K562 (cell line): ENCODE data around the gene CEACAM21. TPM values are rescaled to one million over a fixed set of nuclear protein-coding genes. Genes with fewer than 3 reads are reported as not detected.

Experiments
- ATAC-seq: fragments of 200-7000 bp; cut with Tn5 transposase; 3 replicates; pipeline ENCODE4 v1.9.1; 2020; ENCODE audit warnings: moderate library complexity
- BruUV-seq: library from RNA; stranded (reverse); fragments of 400-500 nt; replicated peaks from 2 replicates; lab custom pipeline; 2021; lab: Mats Ljungman, UMichigan
- CTCF ChIA-PET: fragments of 300-600 bp; formaldehyde crosslinking; extraction: SDS; loops from one replicate; lab custom pipeline; 2021; ENCODE audit warnings: low intra/inter-chr PET ratio; lab: Yijun Ruan, JAX
- POLR2A ChIA-PET: fragments of 300-600, 350-650 bp; sonication (Branson Sonifier 250); formaldehyde crosslinking; extraction: SDS; loops from one replicate; lab custom pipeline; 2021; ENCODE audit warnings: antibody characterized with exemption, inconsistent platforms; lab: Yijun Ruan, JAX
- DNase-seq, 4 experiments: peaks; one replicate each; pipeline versions ENCODE4 v3.0.0 to v3.0.0-alpha.2; 2011 to 2018; ENCODE audit warnings: low spot score in 3 of 4, mixed read lengths in 3 of 4; ENCODE audit errors: extremely low read depth in 1 of 4
- FAIRE-seq: peaks from 2 replicates; lab custom pipeline; 2011; peaks lifted over from hg19 to GRCh38; lab: Jason Lieb, UNC
- H2AFZ ChIP-seq: 2 replicates; pipeline ENCODE4 v1.6.0; 2011; ENCODE audit warnings: low read depth, low read length, control low read depth, inconsistent platforms
- H3K27ac ChIP-seq: fragments of 200-600 bp; 3 replicates; pipeline ENCODE4 v1.8.0; 2011; ENCODE audit warnings: low read depth, mild to moderate bottlenecking, control low read depth, inconsistent platforms, low read length, moderate library complexity, mixed read lengths; ENCODE audit errors: extremely low read depth
- H3K27me3 ChIP-seq, 2 experiments: fragments of 300-600 bp in 1 of 2; 2 replicates in 1 of 2; 3 replicates in 1 of 2; pipeline versions ENCODE4 v1.6.0 to v1.8.0; 2011; ENCODE audit warnings: inconsistent platforms in 2 of 2, low read length in 2 of 2, mild to moderate bottlenecking in 1 of 2, mixed read lengths in 1 of 2, moderate library complexity in 1 of 2; ENCODE audit not compliant: control insufficient read depth in 2 of 2, insufficient read depth in 2 of 2
- H3K36me3 ChIP-seq: fragments of 300-600 bp; 3 replicates; pipeline ENCODE4 v1.8.0; 2011; ENCODE audit warnings: mild to moderate bottlenecking, low read length, inconsistent platforms; ENCODE audit not compliant: control insufficient read depth, insufficient read depth
- H3K4me1 ChIP-seq, 2 experiments: fragments of 200-600 bp in 1 of 2; replicated peaks in 1 of 2; 2 replicates in 1 of 2; 3 replicates in 1 of 2; pipeline versions ENCODE4 v1.5.1 to v1.8.0; 2011; ENCODE audit warnings: inconsistent platforms in 2 of 2, low read length in 2 of 2, mild to moderate bottlenecking in 1 of 2, mixed read lengths in 1 of 2, moderate library complexity in 1 of 2; ENCODE audit not compliant: control insufficient read depth in 2 of 2, insufficient read depth in 2 of 2
- H3K4me2 ChIP-seq: 2 replicates; pipeline ENCODE4 v1.6.1; 2011; ENCODE audit warnings: low read length, control low read depth, inconsistent platforms, mixed read lengths; ENCODE audit not compliant: insufficient read depth
- H3K4me3 ChIP-seq: fragments of 200-600 bp; sonication (generic), shearing (Covaris generic); 2 replicates; pipeline ENCODE4 v1.5.1; 2016; ENCODE audit warnings: control low read depth, inconsistent platforms
- H3K79me2 ChIP-seq: fragments of 200-600 bp; 3 replicates; pipeline ENCODE4 v1.8.0; 2011; ENCODE audit warnings: low read length, inconsistent platforms; ENCODE audit not compliant: control insufficient read depth, insufficient read depth
- H3K9ac ChIP-seq, 2 experiments: 2 replicates each; pipeline versions ENCODE4 v1.6.0 to v1.6.1; 2011; ENCODE audit warnings: low read depth in 2 of 2, low read length in 2 of 2, control low read depth in 1 of 2, inconsistent platforms in 1 of 2, mild to moderate bottlenecking in 1 of 2, mixed read lengths in 1 of 2; ENCODE audit not compliant: insufficient read depth in 1 of 2
- H3K9me1 ChIP-seq: one replicate; pipeline ENCODE4 v1.6.0; 2011; ENCODE audit warnings: inconsistent platforms, mild to moderate bottlenecking, low read length, moderate library complexity; ENCODE audit not compliant: control insufficient read depth, insufficient read depth
- H3K9me3 ChIP-seq: replicated peaks from 2 replicates; pipeline ENCODE4 v1.5.1; 2011; ENCODE audit warnings: low read depth, low read length, inconsistent platforms; ENCODE audit not compliant: control insufficient read depth, insufficient read depth
- H4K20me1 ChIP-seq: replicated peaks from 2 replicates; pipeline ENCODE4 v1.6.1; 2011; ENCODE audit warnings: low read length, inconsistent platforms, mixed read lengths; ENCODE audit not compliant: control insufficient read depth, insufficient read depth
- CLOCK ChIP-seq: fragments of 250-450 bp; sonication (Bioruptor Pico); IDR thresholded peaks from 2 replicates; pipeline ENCODE4 v1.4.0; 2020; ENCODE audit warnings: mild to moderate bottlenecking, moderate library complexity, borderline replicate concordance
- FOSL1 ChIP-seq: fragments of 200-800 bp; sonication (Bioruptor generic); conservative IDR thresholded peaks from 2 replicates; pipeline ENCODE4 v1.6.1; 2016; ENCODE audit warnings: missing genetic modification characterization, missing compliant biosample characterization
- HDAC1 ChIP-seq, 2 experiments: fragments of 450-650 bp; IDR thresholded peaks; 2 replicates each; pipeline ENCODE4 v1.6.1; 2016 to 2017; ENCODE audit warnings: inconsistent platforms in 1 of 2, mild to moderate bottlenecking in 1 of 2, moderate library complexity in 1 of 2
- ID3 ChIP-seq, 2 experiments: fragments of 250-450 bp in 1 of 2; fragments of 450-650 bp in 1 of 2; sonication (Bioruptor Pico) in 1 of 2; IDR thresholded peaks; 2 replicates each; pipeline versions ENCODE4 v1.6.1 to v1.8.0; 2016 to 2021; ENCODE audit warnings: mild to moderate bottlenecking in 2 of 2, moderate library complexity in 2 of 2, missing compliant biosample characterization in 1 of 2, missing genetic modification characterization in 1 of 2
- KDM1A ChIP-seq, 2 experiments: fragments of 450-650 bp; IDR thresholded peaks; 2 replicates each; pipeline ENCODE4 v1.6.1; 2016; ENCODE audit warnings: mild to moderate bottlenecking in 2 of 2
- KLF1 ChIP-seq: fragments of 450-650 bp; IDR thresholded peaks from 2 replicates; pipeline ENCODE4 v1.6.1; 2016; ENCODE audit warnings: missing genetic modification characterization, missing compliant biosample characterization
- PML ChIP-seq: IDR thresholded peaks from 2 replicates; pipeline ENCODE4 v1.6.1; 2012; ENCODE audit warnings: low read length, inconsistent platforms
- U2AF1 ChIP-seq: fragments of 200-400 bp; formaldehyde crosslinking; optimal IDR thresholded peaks from 2 replicates; pipeline ENCODE3; 2017; ENCODE audit warnings: mild to moderate bottlenecking, low read depth, low read length, moderate library complexity
- ZNF23 ChIP-seq: fragments of 250-450 bp; sonication (Bioruptor Pico); IDR thresholded peaks from 2 replicates; pipeline ENCODE4 v1.4.0; 2020; ENCODE audit warnings: mild to moderate bottlenecking
- ZNF507 ChIP-seq: conservative IDR thresholded peaks from 2 replicates; pipeline ENCODE4 v1.6.1; 2017; ENCODE audit warnings: missing genetic modification characterization, missing compliant biosample characterization
- WGBS: fragments of 100-300 bp; shearing (Covaris generic); methylation state at CpG from one replicate; pipeline ENCODE4 v1.1.6; 2016; ENCODE audit warnings: low coverage, mixed read lengths; ENCODE audit not compliant: insufficient coverage; ENCODE audit errors: missing lambda C conversion rate; 5-methylcytosine and 5-hydroxymethylcytosine counted together
- in situ Hi-C: fragments of 300-500 bp; cut with MboI; formaldehyde crosslinking; loops from 4 replicates; pipeline ENCODE4 v1.15.0; 2018; ENCODE audit warnings: inconsistent platforms, mixed read lengths
- intact Hi-C: fragments of 100-400 bp; cut with micrococcal nuclease; formaldehyde crosslinking; loops from 2 replicates; pipeline ENCODE4 v1.14.2; 2022
- polyA plus RNA-seq, 8 experiments: library from polyadenylated mRNA; depleted of rRNA in 4 of 8; stranded (reverse) in 5 of 8; unstranded in 3 of 8; fragments of >200 nt; fragmentation: Nextera tagmentation in 2 of 8; fragmentation: Illumina TruSeq in 1 of 8; extraction: Ambion mirVana in 2 of 8; extraction: Trizol in 1 of 8; gene quantifications; 2 replicates each; pipeline versions ENCODE4 v1.2.1 to v1.2.3, GENCODE V29; 2011 to 2014; ENCODE audit warnings: inconsistent platforms in 1 of 8, missing spikeins in 1 of 8
- total RNA-seq, 7 experiments: library from RNA; depleted of rRNA in 6 of 7; stranded (reverse); fragments of >200 nt in 6 of 7; fragmentation: Illumina TruSeq in 2 of 7; extraction: Trizol in 2 of 7; gene quantifications; 2 replicates each; pipeline versions ENCODE4 v1.2.1 to v1.2.3, GENCODE V29; 2011 to 2021; ENCODE audit warnings: low replicate concordance in 1 of 7
- TF ChIP-seq, protein P1 (sequence below): sonication (generic); formaldehyde crosslinking; IDR thresholded peaks from 2 replicates; pipeline ENCODE4 v1.5.0; 2020; ENCODE audit warnings: missing genetic modification reagents

CEACAM21 gene
- total and polyA plus RNA-seq, 9 of the 15 experiments (the other 6 are each of a cell fraction or from before 2014, with no cell fraction given): 0.06 to 0.40 (median 0.18) TPM; not detected in 1

DNA sequence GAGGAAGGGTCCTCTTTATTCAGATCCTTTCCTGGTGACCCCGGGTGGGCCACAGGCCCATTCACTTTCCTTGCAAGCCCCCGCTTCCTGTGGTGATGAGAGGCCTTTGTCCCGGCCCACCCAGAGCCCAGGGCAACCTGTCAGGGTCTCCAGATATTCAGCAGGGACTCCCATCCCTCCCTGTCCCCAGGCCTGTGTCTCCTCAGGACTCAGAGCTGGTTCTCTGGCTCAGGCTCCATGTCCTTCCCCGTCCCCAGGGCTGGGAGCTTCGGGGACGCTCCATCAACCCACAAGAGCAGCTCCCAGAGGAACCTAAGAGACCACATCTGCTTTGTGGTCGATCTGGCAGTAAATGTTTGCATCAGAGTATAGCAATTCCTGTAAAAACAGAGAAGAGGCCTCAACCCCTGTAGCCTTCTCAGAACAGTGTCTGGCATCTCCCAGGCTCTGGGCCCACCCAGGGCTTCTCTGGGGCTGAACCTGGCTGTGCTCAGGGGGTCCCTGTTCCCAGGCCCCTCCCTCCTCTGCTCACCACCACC lies 43.1 kb downstream of the CEACAM21 start:
- ATAC-seq (no peak), DNase-seq (no peak), FAIRE-seq (no peak)
- Histone ChIP-seq H3K4me3 (no peak overlapping the region), H3K9ac (no peak overlapping the region), H3K9me3 (no peaks in the 10 kb centered on the region), H3K27me3 (peaks cover 0 to 4% of the 10 kb centered on the region in 2 experiments; a peak in 1 of 5 replicates), H3K9me1 (peaks cover 3% of the 10 kb centered on the region), H3K4me2 (no peak overlapping the region), H4K20me1 (peaks cover 6% of the 10 kb centered on the region; the same call in 1 of the 2 replicates), H3K27ac (no peak overlapping the region), H3K79me2 (no peaks in the 10 kb centered on the region), H2AFZ (no peak overlapping the region), H3K4me1 (no peaks in the 10 kb centered on the region), H3K36me3 (no peaks in the 10 kb centered on the region)
- 2% methylated on average over 4 of the region's 7 CpGs for WGBS
- ChIA-PET POLR2A (interaction anchor here (0.7 to 1.0 kb wide), 2 partner anchors 135 to 192 kb away, joined by 3 read pairs; no protein-coding TSS in a partner anchor), CTCF (no interaction called here)
- in situ Hi-C loops: no loop called here
- TF ChIP-seq FOSL1 (tag) (no peak), KDM1A (IDR thresholded peaks at IDR 0.05) (no peak), CLOCK (CRISPR knock-in tag) (no peak), KLF1 (tag) (no peak), HDAC1 (IDR thresholded peaks at IDR 0.05) (no peak), ZNF23 (CRISPR knock-in tag) (no peak), PML (no peak), ID3 (CRISPR knock-in tag; IDR thresholded peaks at IDR 0.05) (no peak), ID3 (tag; IDR thresholded peaks at IDR 0.05) (no peak), U2AF1 (no peak), ZNF507 (tag) (no peak)
- TF ChIP-seq, protein P1, sequence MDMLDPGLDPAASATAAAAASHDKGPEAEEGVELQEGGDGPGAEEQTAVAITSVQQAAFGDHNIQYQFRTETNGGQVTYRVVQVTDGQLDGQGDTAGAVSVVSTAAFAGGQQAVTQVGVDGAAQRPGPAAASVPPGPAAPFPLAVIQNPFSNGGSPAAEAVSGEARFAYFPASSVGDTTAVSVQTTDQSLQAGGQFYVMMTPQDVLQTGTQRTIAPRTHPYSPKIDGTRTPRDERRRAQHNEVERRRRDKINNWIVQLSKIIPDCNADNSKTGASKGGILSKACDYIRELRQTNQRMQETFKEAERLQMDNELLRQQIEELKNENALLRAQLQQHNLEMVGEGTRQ (CRISPR knock-in tag): no peak
- intact Hi-C loops: no loop called here
- no TSS peak for BruUV-seq
